ENCODE measurements around the gene PRSS21.

Gene PRSS21

GRCh38 chr16:2776500-2777139 is 40.4 kb upstream of the PRSS21 start:
- peaks cover 50% of the 10 kb centered on the region for H3K79me2 ChIP-seq (ENCODE audit: low read length)
- H3K9ac ChIP-seq (ENCODE audit: low read length) = peak overlapping the region; percentile 88
- peaks cover 18% of the 10 kb centered on the region; the same call in 1 of the 2 replicates for H3K4me1 ChIP-seq (ENCODE audit: low read length)
- H3K27me3 ChIP-seq (ENCODE audit: low read depth, low read length) = no peaks in the 10 kb centered on the region
- H3K27ac ChIP-seq (ENCODE audit: low read length) = peak overlapping the region; percentile 31
- peak overlapping the region; percentile 55; the same call in 1 of the 2 replicates for H2AFZ ChIP-seq (ENCODE audit: low read depth, low read length)
- peaks cover 12% of the 10 kb centered on the region for H3K36me3 ChIP-seq (replicated peaks; ENCODE audit: low read depth, low read length)
- no peaks in the 10 kb centered on the region for H3K9me3 ChIP-seq (ENCODE audit: insufficient read depth, low read length)
- TF ChIP-seq CTCF (IDR thresholded peaks at IDR 0.05; ENCODE audit: low read depth, low read length) (no peak), EZH2phosphoT487 (IDR thresholded peaks at IDR 0.05; ENCODE audit: low read depth) (no peak)
- H3K4me3 ChIP-seq (ENCODE audit: low read length) = peak overlapping the region; percentile 97
- peak overlapping the region; percentile 87 for H3K4me2 ChIP-seq (ENCODE audit: low read length)
- peaks cover 10% of the 10 kb centered on the region for H4K20me1 ChIP-seq (ENCODE audit: insufficient read depth, low read length)

- Histone ChIP-seq H3K9me3 (ENCODE audit: insufficient read depth, low read length) (no peaks in the 10 kb centered on the region), H3K27me3 (ENCODE audit: low read depth, low read length) (no peaks in the 10 kb centered on the region), H3K79me2 (ENCODE audit: low read length) (peaks cover 46% of the 10 kb centered on the region), H3K4me1 (ENCODE audit: low read length) (peaks cover 18% of the 10 kb centered on the region; the same call in 1 of the 2 replicates), H3K4me3 (ENCODE audit: low read length) (peak within 1 kb of the TSS; percentile 99), H4K20me1 (ENCODE audit: insufficient read depth, low read length) (peaks cover 9% of the 10 kb centered on the region), H2AFZ (ENCODE audit: low read depth, low read length) (peak within 1 kb of the TSS; percentile 66; the same call in 1 of the 2 replicates), H3K9ac (ENCODE audit: low read length) (peak within 1 kb of the TSS; percentile 99), H3K27ac (ENCODE audit: low read length) (peak within 1 kb of the TSS; percentile 80), H3K4me2 (ENCODE audit: low read length) (peak within 1 kb of the TSS; percentile 100), H3K36me3 (replicated peaks; ENCODE audit: low read depth, low read length) (peaks cover 7% of the 10 kb centered on the region)
- TF ChIP-seq EZH2phosphoT487 (IDR thresholded peaks at IDR 0.05; ENCODE audit: low read depth) (no peak), CTCF (IDR thresholded peaks at IDR 0.05; ENCODE audit: low read depth, low read length) (no peak)
Measured at GRCh38 chr16:2777231-2777902, 39.7 kb upstream of the PRSS21 start, which contains the start of gene ELOB. Gene ELOB, minus strand, starts transcription at chr16:2777280. Its CDS starts 41 bp downstream, at chr16:2777239.

GRCh38 chr16:2777903-2778629 is 39.0 kb upstream of the PRSS21 start:
- Histone ChIP-seq H3K4me1 (ENCODE audit: low read length) (peaks cover 18% of the 10 kb centered on the region; the same call in 1 of the 2 replicates), H3K4me3 (ENCODE audit: low read length) (peak overlapping the region; percentile 99), H3K27me3 (ENCODE audit: low read depth, low read length) (no peaks in the 10 kb centered on the region), H3K79me2 (ENCODE audit: low read length) (peaks cover 41% of the 10 kb centered on the region), H3K36me3 (replicated peaks; ENCODE audit: low read depth, low read length) (peaks cover 7% of the 10 kb centered on the region), H3K27ac (ENCODE audit: low read length) (peak overlapping the region; percentile 80), H2AFZ (ENCODE audit: low read depth, low read length) (no peak overlapping the region), H3K9ac (ENCODE audit: low read length) (peak overlapping the region; percentile 99), H3K9me3 (ENCODE audit: insufficient read depth, low read length) (no peaks in the 10 kb centered on the region), H3K4me2 (ENCODE audit: low read length) (peak overlapping the region; percentile 100), H4K20me1 (ENCODE audit: insufficient read depth, low read length) (peaks cover 6% of the 10 kb centered on the region)
- TF ChIP-seq EZH2phosphoT487 (IDR thresholded peaks at IDR 0.05; ENCODE audit: low read depth) (no peak), CTCF (IDR thresholded peaks at IDR 0.05; ENCODE audit: low read depth, low read length) (no peak)

GRCh38 chr16:2778630-2778958 is 38.4 kb upstream of the PRSS21 start:
- Histone ChIP-seq H2AFZ (ENCODE audit: low read depth, low read length) (no peak overlapping the region), H3K27ac (ENCODE audit: low read length) (no peak overlapping the region), H4K20me1 (ENCODE audit: insufficient read depth, low read length) (peaks cover 4% of the 10 kb centered on the region), H3K9ac (ENCODE audit: low read length) (peak overlapping the region; percentile 99; the same call in 1 of the 2 replicates), H3K9me3 (ENCODE audit: insufficient read depth, low read length) (no peaks in the 10 kb centered on the region), H3K4me2 (ENCODE audit: low read length) (peak overlapping the region; percentile 100), H3K4me3 (ENCODE audit: low read length) (peak overlapping the region; percentile 99), H3K36me3 (replicated peaks; ENCODE audit: low read depth, low read length) (peaks cover 2% of the 10 kb centered on the region), H3K79me2 (ENCODE audit: low read length) (peaks cover 39% of the 10 kb centered on the region), H3K4me1 (ENCODE audit: low read length) (peaks cover 18% of the 10 kb centered on the region; the same call in 1 of the 2 replicates), H3K27me3 (ENCODE audit: low read depth, low read length) (no peaks in the 10 kb centered on the region)
- TF ChIP-seq EZH2phosphoT487 (IDR thresholded peaks at IDR 0.05; ENCODE audit: low read depth) = no peak
- TF ChIP-seq CTCF (IDR thresholded peaks at IDR 0.05; ENCODE audit: low read depth, low read length) = no peak
